IMR-90 (cell line): ENCODE measurements around the gene TMEM120A. TPM values are rescaled to one million over a fixed set of nuclear protein-coding genes. Genes with fewer than 3 reads are reported as not detected.

Experiments used
- ATAC-seq: fragments of 200-7000 bp; cut with Tn5 transposase; 2 replicates; pipeline ENCODE4 v1.9.1; 2020; ENCODE audit warnings: low read depth, mild to moderate bottlenecking, moderate library complexity
- BruUV-seq: library from RNA; stranded (reverse); fragments of 400-500 nt; replicated peaks from 2 replicates; lab custom pipeline; 2021; lab: Mats Ljungman, UMichigan
- CTCF ChIA-PET: fragments of 300-600 bp; formaldehyde crosslinking; extraction: SDS; loops from one replicate; lab custom pipeline; 2021; ENCODE audit warnings: antibody characterized with exemption; lab: Yijun Ruan, JAX
- POLR2A ChIA-PET: fragments of 300-600 bp; sonication (Branson Sonifier 250); formaldehyde crosslinking; loops from one replicate; lab custom pipeline; 2022; ENCODE audit warnings: antibody characterized with exemption; ENCODE audit not compliant: unreplicated experiment; lab: Charles Lee
- DNase-seq: peaks from one replicate; pipeline ENCODE4 v3.0.0; 2013
- H2AFZ ChIP-seq: replicated peaks from 2 replicates; pipeline ENCODE3; 2013; ENCODE audit warnings: low read length, mild to moderate bottlenecking; ENCODE audit not compliant: poor library complexity
- H2AK5ac ChIP-seq: 2 replicates; pipeline ENCODE4 v1.6.1; 2013; ENCODE audit warnings: low read depth, low read length, inconsistent platforms
- H2AK9ac ChIP-seq: replicated peaks from 2 replicates; pipeline ENCODE3; 2013; ENCODE audit warnings: mild to moderate bottlenecking, low read depth, low read length, moderate library complexity; ENCODE audit not compliant: poor library complexity
- H2BK120ac ChIP-seq: 2 replicates; pipeline ENCODE4 v1.6.1; 2013; ENCODE audit warnings: low read depth, low read length, inconsistent platforms
- H2BK15ac ChIP-seq: 3 replicates; pipeline ENCODE4 v1.6.1; 2013; ENCODE audit warnings: low read depth, low read length, inconsistent platforms
- H2BK20ac ChIP-seq: 2 replicates; pipeline ENCODE4 v1.6.1; 2013; ENCODE audit warnings: low read depth, mild to moderate bottlenecking, inconsistent platforms, low read length, moderate library complexity
- H2BK5ac ChIP-seq: 2 replicates; pipeline ENCODE4 v1.6.1; 2013; ENCODE audit warnings: mild to moderate bottlenecking, low read depth, low read length, inconsistent platforms; ENCODE audit not compliant: poor library complexity, severe bottlenecking
- H3K14ac ChIP-seq: replicated peaks from 2 replicates; pipeline ENCODE4 v1.6.1; 2013; ENCODE audit warnings: low read depth, low read length, inconsistent platforms
- H3K18ac ChIP-seq: 2 replicates; pipeline ENCODE4 v1.6.1; 2013; ENCODE audit warnings: low read depth, low read length, control low read depth
- H3K23ac ChIP-seq: 2 replicates; pipeline ENCODE4 v1.6.1; 2013; ENCODE audit warnings: low read depth, low read length, inconsistent platforms
- H3K27ac ChIP-seq: 2 replicates; pipeline ENCODE4 v1.5.1; 2013; ENCODE audit warnings: mild to moderate bottlenecking, control low read depth, low read length; ENCODE audit not compliant: insufficient read depth
- H3K27me3 ChIP-seq: 2 replicates; pipeline ENCODE4 v1.6.1; 2013; ENCODE audit warnings: low read length; ENCODE audit not compliant: control insufficient read depth, insufficient read depth
- H3K36me3 ChIP-seq: 2 replicates; pipeline ENCODE4 v1.6.1; 2013; ENCODE audit warnings: low read length, mixed read lengths; ENCODE audit not compliant: control insufficient read depth, insufficient read depth
- H3K4ac ChIP-seq: 2 replicates; pipeline ENCODE4 v1.6.1; 2013; ENCODE audit warnings: low read depth, low read length, inconsistent platforms
- H3K4me1 ChIP-seq: 2 replicates; pipeline ENCODE4 v1.6.1; 2013; ENCODE audit warnings: low read length, mixed read lengths; ENCODE audit not compliant: control insufficient read depth, insufficient read depth
- H3K4me2 ChIP-seq: 2 replicates; pipeline ENCODE4 v1.6.1; 2013; ENCODE audit warnings: low read depth, mild to moderate bottlenecking, control low read depth, low read length, moderate library complexity
- H3K4me3 ChIP-seq: 2 replicates; pipeline ENCODE4 v1.5.1; 2013; ENCODE audit warnings: low read depth, mild to moderate bottlenecking, control low read depth, low read length, moderate library complexity; ENCODE audit not compliant: insufficient read depth
- H3K56ac ChIP-seq: 2 replicates; pipeline ENCODE4 v1.6.1; 2013; ENCODE audit warnings: low read length, inconsistent platforms; ENCODE audit not compliant: insufficient read depth; ENCODE audit errors: extremely low read depth
- H3K79me1 ChIP-seq, 2 experiments: 2 replicates each; pipeline ENCODE4 v1.6.1; 2013; ENCODE audit warnings: low read length in 2 of 2, inconsistent platforms in 1 of 2, low read depth in 1 of 2
- H3K9ac ChIP-seq: 2 replicates; pipeline ENCODE4 v1.6.1; 2013; ENCODE audit warnings: low read depth, low read length, control low read depth
- H3K9me1 ChIP-seq: 2 replicates; pipeline ENCODE4 v1.6.1; 2013; ENCODE audit warnings: low read length, inconsistent platforms; ENCODE audit not compliant: insufficient read depth
- H3K9me3 ChIP-seq: 2 replicates; pipeline ENCODE4 v1.6.1; 2013; ENCODE audit warnings: low read length; ENCODE audit not compliant: control insufficient read depth, insufficient read depth
- H4K20me1 ChIP-seq: 2 replicates; pipeline ENCODE4 v1.6.1; 2013; ENCODE audit warnings: low read length, inconsistent platforms; ENCODE audit not compliant: insufficient read depth
- H4K5ac ChIP-seq: 2 replicates; pipeline ENCODE4 v1.6.1; 2013; ENCODE audit warnings: mild to moderate bottlenecking, low read depth, low read length, control low read depth
- H4K8ac ChIP-seq, 2 experiments: 2 replicates each; pipeline ENCODE4 v1.6.1; 2013; ENCODE audit warnings: low read depth in 2 of 2, low read length in 2 of 2, control low read depth in 1 of 2, inconsistent platforms in 1 of 2
- H4K91ac ChIP-seq: 2 replicates; pipeline ENCODE4 v1.6.1; 2013; ENCODE audit warnings: low read depth, low read length, inconsistent platforms; ENCODE audit not compliant: insufficient read depth
- CEBPB ChIP-seq: IDR thresholded peaks from 2 replicates; pipeline ENCODE4 v1.6.1; 2012; ENCODE audit warnings: low read depth, low read length, improper control_type of control experiment
- FOS ChIP-seq: fragments of 150-350 bp; IDR thresholded peaks from 2 replicates; pipeline ENCODE4 v1.6.1; 2016; ENCODE audit warnings: low read depth, low read length
- MAFK ChIP-seq: IDR thresholded peaks from 2 replicates; pipeline ENCODE4 v1.6.1; 2012; ENCODE audit warnings: low read depth, low read length, improper control_type of control experiment
- WGBS, 2 experiments: methylation state at CpG; one replicate each; pipeline versions ENCODE4 v1.1.5 to v1.1.7; 2013; ENCODE audit warnings: missing lambda C conversion rate in 2 of 2; ENCODE audit not compliant: insufficient read length in 1 of 2; ENCODE audit errors: extremely low coverage in 2 of 2; 5-methylcytosine and 5-hydroxymethylcytosine counted together
- dilution Hi-C: fragments of 300-500 bp; cut with HindIII; formaldehyde crosslinking; loops from one replicate; pipeline ENCODE4 v1.14.3; 2018; ENCODE audit warnings: low sequenced_read_pairs; ENCODE audit not compliant: unreplicated experiment
- in situ Hi-C: fragments of 300-500 bp; cut with MboI; formaldehyde crosslinking; loops from 3 replicates; pipeline ENCODE4 v1.14.3; 2019; ENCODE audit warnings: low sequenced_read_pairs, inconsistent platforms, mixed read lengths
- intact Hi-C: fragments of 100-400 bp; cut with micrococcal nuclease; formaldehyde crosslinking; loops from 2 replicates; pipeline ENCODE4 v1.10.0; 2022
- polyA plus RNA-seq, 3 experiments: library from polyadenylated mRNA; depleted of rRNA; stranded (reverse); fragments of >200 nt; gene quantifications; 2 replicates each; pipeline ENCODE4 v1.2.3, GENCODE V29; 2012; ENCODE audit warnings: low replicate concordance in 1 of 3
- total RNA-seq: library from RNA; depleted of rRNA; stranded (reverse); fragments of >200 nt; gene quantifications from 2 replicates; pipeline ENCODE4 v1.2.3, GENCODE V29; 2012
- TF ChIP-seq, protein P1 (sequence below): conservative IDR thresholded peaks from 2 replicates; pipeline ENCODE4 v1.5.1; 2012; ENCODE audit warnings: mild to moderate bottlenecking, low read depth, low read length, improper control_type of control experiment

Gene TMEM120A
- total and polyA plus RNA-seq, 2 of the 4 experiments (the other 2 are of a cell fraction), result 32.1 to 39.3 TPM

DNA sequence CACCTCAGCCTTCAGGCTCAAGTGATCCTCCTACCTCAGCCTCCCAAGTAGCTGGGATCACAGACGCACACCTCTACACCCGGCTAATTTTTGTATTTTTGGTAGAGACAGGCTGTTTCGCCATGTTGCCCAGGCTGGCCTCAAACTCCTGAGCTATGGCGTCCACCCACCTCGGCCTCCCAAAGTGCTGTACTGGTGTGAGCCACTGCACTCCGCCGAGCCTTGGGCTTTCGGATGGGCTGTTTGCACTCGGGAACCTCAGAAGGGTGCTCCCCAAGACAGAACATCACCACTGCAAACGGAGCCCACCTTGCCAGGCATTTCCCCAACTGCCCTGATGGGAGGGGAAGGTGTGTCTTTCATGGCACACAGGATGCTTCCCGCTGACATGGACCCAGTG, 27.3 kb downstream of the TMEM120A start:
- CTCF ChIA-PET, result interaction anchor here (0.6 kb wide), 1 partner anchor 19 kb away, joined by 3 read pairs; no protein-coding TSS in a partner anchor
- dilution Hi-C loops, result no loop called here

More for the DNA sequence above, 27.3 kb downstream of the TMEM120A start:
- Histone ChIP-seq H4K5ac (no peak overlapping the region), H3K23ac (0 out of 2 replicates have a peak overlapping the region, but pooled peaks have one; percentile 23), H3K9me3 (no peaks in the 10 kb centered on the region), H2BK20ac (no peak overlapping the region), H3K56ac (no peak overlapping the region), H3K4ac (peak overlapping the region; percentile 22; the same call in 1 of the 2 replicates), H2BK5ac (no peak overlapping the region), H3K4me2 (no peak overlapping the region), H3K79me1 (peaks cover 6 to 49% of the 10 kb centered on the region in 2 experiments), H4K20me1 (no peaks in the 10 kb centered on the region), H3K14ac (no peak overlapping the region), H4K8ac (no peak overlapping the region), H3K4me1 (peaks cover 18% of the 10 kb centered on the region), H2AK5ac (peak overlapping the region; percentile 48; the same call in 1 of the 2 replicates), H3K4me3 (no peak overlapping the region), H3K27me3 (no peaks in the 10 kb centered on the region), H4K91ac (no peak overlapping the region), H2BK120ac (no peak overlapping the region), H3K9me1 (peaks cover 21% of the 10 kb centered on the region), H3K36me3 (peaks cover 9% of the 10 kb centered on the region; the same call in 1 of the 2 replicates), H3K27ac (no peak overlapping the region), H3K9ac (no peak overlapping the region), H3K18ac (no peak overlapping the region), H2AK9ac (peak overlapping the region; percentile 76), H2AFZ (peak overlapping the region; percentile 49), H2BK15ac (no peak overlapping the region)
- intact Hi-C loops, result loop anchor here (10.0 kb wide), 1 partner anchor 52 kb away; the partner anchor contains the start of gene POR
- BruUV-seq, result no TSS peak
- TF ChIP-seq, protein P1, sequence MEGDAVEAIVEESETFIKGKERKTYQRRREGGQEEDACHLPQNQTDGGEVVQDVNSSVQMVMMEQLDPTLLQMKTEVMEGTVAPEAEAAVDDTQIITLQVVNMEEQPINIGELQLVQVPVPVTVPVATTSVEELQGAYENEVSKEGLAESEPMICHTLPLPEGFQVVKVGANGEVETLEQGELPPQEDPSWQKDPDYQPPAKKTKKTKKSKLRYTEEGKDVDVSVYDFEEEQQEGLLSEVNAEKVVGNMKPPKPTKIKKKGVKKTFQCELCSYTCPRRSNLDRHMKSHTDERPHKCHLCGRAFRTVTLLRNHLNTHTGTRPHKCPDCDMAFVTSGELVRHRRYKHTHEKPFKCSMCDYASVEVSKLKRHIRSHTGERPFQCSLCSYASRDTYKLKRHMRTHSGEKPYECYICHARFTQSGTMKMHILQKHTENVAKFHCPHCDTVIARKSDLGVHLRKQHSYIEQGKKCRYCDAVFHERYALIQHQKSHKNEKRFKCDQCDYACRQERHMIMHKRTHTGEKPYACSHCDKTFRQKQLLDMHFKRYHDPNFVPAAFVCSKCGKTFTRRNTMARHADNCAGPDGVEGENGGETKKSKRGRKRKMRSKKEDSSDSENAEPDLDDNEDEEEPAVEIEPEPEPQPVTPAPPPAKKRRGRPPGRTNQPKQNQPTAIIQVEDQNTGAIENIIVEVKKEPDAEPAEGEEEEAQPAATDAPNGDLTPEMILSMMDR, result no peak
- TF ChIP-seq MAFK, result no peak
- no peak for TF ChIP-seq CEBPB
- TF ChIP-seq FOS, result no peak
- POLR2A ChIA-PET, result no interaction called here
- in situ Hi-C loops, result no loop called here
- WGBS, 2 experiments, result 87% methylated on average over 3 of the region's 11 CpGs; no CpG with 5 or more reads in 1 of the 2 experiments
- ATAC-seq (no peak), DNase-seq (no peak)
